HG03457 (cell line): ENCODE results near the gene UPF2.

Experiments
- ATAC-seq: cut with Tn5 transposase; IDR thresholded peaks from one replicate; pipeline ENCODE4 v1.9.1; 2021; ENCODE audit warnings: moderate number of reproducible peaks; ENCODE audit not compliant: unreplicated experiment

The UPF2 gene

DNA sequence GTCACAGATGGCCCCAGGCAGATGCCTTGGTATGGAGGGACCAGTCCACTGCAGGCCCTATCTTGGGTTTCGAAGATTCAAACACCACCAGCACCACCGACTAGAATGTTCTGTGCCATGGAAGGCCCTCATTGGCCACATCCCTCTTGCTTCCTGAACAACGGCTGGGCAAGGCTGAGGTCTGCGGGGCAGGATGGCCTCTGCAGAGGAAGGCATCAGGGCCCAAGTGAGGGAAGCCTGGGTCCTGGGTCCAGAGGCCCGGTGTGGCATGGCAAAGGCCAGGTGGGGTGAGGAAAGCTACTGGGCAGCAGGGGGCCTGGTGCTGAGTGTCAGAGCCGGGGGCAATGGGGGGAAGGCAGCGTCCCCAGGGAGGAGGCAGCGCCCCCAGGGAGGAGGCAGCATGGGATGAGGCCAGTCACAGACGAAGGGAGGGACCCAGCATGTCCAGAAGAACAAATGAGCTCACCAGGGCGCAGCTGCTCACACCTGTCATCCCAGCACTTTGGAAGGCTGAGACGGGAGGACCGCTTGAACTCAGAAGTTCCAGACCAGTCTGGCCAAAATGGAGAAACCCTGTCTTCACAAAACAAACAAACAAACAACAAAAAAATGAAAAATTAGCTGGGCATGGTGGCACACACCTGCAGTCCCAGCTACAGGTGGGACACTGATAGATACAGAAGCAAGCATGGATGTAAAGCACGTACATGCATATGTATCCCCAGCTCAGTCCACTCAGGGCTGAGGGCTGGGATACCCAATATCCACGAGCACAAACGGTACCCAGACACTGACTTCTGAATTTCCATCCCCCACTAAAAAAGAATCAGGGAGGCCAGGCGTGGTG is 155.0 kb downstream of the UPF2 start:
- no peak for ATAC-seq

DNA sequence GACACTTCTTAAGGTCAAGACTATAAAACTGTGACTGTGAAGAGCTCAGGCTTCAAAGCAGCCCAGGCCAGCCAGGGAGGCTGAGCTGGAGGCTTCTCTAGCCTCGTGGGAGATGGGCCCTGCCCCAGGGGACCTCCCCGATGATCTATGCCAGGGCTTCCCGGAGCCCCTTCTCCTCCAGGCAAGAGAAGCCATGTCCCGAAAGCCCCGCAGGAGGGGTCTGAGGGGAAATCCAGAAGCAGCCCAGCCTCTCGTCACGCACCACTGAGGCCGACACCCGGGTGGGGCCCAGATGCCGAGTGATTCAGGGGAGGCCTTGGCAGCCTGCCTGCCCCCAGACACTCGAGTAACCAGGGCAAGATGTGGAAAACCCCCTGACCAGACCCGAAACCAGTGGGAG is 155.8 kb downstream of the UPF2 start:
- no peak for ATAC-seq

DNA sequence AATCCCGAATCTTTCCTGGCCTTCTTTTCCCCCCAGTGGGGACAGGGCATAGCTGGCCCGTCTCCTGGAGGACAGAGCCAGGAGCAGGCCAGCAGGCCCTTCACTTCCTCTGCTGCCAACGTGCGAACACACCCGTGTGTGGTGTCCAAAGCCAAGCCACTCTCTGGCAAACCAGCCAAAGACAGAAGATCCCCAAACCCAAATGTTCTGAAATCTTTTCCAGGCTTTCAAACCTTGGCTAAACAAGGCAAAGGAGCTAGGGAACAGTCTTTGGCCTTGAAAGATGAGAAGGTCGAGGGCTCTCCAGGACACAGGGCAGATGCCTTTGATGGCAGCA is 156.5 kb downstream of the UPF2 start:
- ATAC-seq, result no peak

DNA sequence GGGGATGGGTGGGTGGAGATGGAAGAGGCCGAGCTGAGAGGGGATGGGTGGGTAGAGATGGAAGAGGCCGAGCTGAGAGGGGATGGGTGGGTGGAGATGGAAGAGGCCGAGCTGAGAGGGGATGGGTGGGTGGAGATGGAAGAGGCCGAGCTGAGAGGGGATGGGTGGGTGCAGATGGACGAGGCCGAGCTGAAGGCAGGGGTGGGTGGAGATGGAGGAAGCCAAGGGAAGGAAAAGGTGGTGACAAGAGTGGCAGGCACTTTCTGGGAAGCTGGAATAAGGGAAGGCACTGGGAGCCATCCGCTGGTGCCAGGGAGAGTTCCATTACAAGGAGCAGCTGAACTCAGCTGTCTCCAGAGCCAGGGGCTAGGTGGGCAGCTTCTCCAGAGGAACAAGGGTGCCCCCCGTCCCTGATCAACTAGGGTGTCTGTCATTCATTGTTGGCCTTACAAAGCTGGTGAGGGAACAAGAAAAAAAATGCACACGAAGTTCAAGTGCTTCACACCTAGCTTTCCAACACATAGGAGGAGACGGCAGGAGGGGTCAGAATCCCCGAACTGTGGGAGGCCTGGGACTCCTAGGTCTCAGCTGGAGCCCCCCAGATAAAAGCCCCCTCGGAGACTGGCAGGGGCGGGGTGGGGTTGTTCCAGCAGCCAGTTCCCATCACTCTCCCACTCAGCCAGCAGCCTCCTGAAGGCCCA is 157.0 kb downstream of the UPF2 start:
- no peak for ATAC-seq

DNA sequence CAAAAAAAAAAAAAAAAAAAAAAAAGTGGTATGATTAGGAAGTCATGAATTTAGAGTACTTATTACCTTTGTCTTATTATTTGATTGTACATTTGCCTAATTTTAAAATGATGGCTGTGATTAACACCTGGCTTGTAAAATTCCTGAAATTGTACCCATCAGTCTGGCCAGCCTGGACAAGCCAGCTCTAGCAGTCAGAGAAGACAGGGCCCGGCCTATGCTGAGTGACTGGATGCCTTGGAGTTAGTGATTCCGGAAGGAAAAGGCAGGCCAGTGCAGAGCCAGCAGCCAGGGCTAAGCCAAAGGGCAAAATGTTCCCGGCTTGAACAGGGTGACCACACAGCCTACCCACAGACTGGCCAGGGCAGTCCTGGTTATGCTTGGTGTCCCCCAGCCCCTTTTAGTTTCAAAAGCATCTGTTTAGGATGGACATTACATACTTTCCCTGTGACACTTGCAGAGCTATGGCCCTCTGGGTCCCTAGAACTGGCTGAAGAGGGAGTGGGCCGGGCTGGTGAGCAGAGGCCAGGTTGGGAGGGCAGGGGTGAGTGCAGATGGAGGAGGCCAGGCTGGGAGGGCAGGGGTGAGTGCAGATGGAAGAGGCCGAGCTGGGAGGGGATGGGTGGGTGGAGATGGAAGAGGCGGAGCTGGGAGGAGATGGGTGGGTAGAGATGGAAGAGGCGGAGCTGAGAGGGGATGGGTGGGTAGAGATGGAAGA is 157.7 kb downstream of the UPF2 start:
- no peak for ATAC-seq

DNA sequence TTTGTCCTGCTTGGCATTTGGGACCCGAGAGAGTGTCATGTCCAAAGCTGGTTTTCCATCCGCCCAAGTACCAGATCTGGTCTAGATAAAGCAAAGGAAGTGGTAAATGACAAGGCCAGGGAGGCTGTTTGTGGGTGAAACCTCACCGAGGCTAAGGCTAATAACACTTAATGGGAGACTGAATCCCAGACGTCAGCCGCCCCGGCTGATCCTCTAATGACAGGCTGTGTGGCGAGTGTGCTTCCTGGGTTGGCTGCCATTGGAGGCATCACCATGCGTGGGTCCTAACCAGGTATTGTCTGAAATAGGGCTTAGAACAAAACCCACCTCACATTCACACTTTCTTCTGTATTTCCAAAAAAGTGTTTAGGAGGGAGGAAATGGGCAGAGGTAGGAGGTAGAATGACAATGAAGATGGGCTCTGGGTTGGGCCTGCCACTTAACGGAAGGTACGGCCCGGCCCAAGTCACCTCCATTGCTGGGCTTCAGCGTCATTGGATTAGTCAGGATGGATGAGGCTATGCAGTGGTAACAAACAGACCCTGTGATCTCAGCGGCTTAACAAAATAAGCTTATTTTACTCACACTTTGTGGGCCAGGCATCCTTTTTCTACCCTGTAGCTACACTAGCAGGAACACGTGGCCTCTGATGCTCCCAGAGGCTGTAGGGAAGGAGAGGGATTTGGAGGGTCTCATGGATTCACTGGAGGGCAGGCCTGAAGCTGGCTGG is 159.8 kb downstream of the UPF2 start:
- ATAC-seq, result no peak

DNA sequence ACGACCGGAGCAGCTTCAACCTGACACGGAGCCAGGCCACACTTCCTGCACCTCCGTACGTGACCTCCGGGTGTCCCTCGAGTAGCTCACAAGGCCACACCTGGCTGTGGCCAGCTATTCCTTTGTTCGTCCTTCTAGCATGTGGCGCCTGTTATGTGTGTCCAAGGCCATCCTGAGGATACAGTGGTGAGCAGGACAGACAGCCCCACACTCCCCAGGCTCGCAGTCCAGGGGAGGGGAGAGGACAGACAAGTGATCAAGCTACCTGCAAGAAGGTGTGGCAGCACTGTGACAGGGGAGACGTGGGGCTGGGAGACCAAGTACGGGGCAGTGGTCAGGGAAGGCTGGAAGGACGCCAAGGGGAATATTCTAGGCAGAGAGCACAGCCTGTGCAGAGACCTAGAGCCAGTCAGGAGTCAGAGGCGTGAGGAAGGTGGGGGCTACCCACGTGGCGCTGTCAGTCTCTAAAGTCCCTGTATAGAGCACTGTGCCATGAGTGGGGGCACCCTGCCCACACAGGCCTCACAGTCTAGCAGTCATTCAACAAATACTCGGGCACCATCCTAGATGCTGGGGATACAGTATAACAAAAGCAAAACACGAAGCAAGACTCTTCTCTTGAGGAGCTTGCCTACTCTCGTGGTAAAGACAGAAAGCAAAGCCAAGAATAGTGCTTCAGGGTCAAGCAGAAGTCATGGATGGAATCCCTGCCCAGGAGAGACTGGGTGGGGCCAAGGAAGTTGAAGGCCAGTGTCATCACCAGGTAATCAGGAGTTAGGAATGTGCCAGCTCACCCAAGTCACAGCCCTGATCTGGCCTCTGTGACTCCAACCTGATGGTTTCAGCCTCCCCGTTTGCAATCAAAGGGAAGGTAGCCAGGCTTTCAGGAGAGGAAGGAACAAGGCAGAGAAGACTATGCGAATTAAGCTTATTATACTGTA is 160.9 kb downstream of the UPF2 start:
- no peak for ATAC-seq

DNA sequence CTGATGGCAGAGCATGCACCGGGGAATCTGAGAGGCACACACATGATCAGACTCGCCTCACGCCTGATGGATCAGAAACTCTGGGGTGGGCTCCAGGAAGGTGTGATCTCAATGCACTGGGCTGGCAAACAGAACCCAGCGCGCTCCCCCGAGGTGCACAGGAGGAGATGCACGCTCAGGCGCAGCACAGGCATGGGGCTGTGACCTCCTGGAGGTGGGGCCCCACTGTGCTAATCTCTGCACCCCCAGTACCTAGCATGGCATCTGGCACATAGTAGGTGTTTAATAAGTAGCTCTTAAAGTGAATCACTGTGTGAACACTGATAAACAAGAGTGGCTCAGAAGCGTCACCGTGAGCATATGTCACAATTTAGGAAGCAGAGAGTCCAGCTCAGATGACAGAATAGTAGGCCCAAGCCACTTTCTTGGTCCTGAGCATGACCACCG is 161.6 kb downstream of the UPF2 start:
- ATAC-seq, result no peak

DNA sequence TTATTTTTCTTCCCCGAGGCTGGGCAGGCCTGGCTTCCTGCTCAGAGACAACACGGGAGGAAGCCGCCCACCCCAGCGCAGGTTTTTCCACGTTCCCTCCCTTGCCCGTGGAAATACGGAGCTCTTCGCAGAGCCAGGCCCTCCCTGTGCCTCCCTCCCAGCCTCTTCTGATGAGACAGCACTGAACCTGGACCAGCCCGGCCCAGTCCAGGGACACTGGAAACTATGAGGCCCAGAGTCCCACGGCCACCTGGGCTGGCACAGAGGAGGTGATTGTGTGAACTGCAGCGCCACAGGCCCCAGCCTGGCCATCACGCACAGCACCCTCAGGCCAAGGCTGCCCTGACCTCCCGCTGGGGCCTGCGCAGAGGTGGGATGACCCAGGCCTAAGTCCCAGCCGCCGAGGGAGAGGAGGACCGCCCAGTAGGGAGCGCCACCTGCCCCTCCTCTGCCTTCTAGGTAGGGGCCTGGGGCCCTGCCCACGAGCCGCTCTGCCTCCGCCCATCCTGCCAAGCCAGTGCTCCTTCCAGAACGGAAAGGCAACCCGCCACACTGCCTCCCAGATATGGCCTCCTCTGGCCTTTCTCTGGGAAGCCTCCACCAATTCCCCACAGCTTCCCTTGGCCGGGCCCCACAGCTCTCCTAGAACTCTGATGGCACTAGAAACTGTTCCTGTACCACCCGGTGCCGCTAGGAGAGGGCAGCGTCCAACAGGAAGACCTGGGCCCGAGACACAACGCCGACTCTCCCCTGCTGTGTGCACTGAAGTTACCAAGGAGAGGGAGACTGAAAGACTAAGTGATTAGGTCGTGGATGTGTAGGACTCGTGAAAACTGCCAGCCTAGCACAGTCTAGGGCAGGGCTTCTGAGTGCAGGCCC is 162.2 kb downstream of the UPF2 start:
- ATAC-seq, result no peak

DNA sequence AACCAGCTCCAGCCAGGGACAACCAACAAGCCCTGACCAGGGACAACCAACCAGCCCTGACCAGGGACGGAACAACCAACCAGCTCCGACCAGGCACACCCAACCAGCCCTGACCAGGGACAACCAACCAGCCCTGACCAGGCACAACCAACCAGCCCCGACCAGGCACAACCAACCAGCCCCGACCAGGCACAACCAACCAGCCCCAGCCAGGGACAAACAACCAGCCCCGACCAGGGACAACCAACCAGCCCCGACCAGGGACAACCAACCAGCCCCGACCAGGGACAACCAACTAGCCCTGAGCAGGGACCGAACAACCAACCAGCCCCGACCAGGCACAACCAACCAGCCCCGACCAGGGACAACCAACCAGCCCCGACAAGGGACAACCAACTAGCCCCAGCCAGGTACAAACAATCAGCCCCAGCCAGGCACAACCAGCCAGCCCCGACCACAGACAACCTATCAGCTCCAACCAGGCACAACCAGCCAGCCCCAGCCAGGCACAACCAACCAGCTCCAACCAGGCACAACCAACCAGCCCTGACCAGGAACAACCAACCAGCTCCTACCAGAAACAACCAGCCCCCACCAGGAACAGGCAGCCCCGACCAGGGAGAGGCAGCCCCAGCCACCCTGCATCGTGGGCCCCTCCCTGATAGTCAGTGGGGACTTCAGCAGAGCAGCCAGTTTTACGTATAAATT is 163.1 kb downstream of the UPF2 start:
- no peak for ATAC-seq

DNA sequence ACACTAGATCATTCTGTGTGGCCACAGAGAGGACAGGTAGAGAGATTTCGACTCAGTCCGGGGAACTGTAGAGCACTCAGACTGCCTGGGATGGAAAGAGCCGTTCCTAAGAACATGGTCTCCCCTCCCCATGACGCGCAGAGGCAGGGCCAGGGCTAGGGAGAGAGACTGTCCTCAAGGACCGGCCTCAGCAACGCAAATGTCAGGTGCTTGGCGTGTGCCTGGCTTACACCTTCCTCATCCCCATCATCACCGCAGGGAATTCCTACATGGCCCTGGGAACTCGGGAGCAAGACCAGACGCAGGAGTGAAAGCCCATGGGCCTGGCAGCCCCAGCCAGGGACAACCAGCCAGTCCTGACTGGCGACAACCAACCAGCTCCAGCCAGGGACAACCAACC is 163.8 kb downstream of the UPF2 start:
- ATAC-seq, result no peak

DNA sequence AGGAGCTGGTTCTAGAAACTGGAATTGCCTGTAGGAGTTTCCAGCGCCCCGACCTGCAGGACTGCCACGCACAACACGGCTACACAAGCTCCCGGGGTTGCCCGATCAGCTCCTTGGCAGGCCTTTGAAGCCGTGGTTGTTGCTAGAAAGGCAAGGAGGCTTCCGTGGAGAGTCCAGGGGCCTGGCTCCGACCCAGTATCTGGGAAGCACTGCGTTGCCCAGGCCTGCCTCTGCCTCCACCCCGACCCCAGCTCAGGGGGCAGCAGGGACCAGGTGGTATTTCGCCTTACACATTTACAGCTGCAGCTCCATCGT is 165.1 kb downstream of the UPF2 start:
- no peak for ATAC-seq

DNA sequence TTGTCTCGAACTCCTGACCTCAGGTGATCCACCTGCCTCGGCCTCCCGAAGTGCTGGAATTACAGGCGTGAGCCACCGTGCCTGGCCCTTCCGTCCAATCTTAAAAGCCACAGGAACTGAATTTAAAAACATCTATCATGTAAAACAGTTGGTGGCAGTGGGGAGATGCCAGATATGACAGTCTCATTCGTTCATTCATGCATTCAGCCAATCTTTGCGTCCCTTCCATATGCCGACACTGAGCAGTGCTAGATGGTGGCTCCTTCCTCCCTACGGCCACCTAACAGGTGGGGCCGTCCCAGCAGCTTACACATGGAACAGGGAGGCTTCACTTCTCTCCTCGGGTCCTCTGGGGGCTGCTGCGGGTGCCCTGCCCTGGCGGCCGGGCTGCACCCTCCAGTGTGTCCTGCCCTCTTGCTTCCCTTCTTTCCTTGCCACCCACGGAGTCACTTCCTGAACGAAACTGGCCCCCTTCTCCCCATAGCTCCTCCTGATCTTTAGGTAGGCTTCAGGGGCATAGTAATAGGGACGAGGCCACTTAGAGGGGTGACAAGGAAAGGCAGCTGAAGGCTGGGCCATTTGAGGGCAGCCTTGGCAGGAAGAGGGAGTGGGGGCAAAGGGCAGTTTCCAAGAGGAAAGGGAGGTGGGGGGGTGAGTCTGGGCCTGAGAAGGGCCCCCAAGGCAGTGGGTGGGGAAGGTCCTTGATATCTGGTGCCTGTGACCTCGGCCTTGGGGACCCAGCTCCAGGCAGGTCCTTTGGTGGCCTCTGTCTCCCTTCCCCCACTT is 165.6 kb downstream of the UPF2 start:
- ATAC-seq, result no peak

DNA sequence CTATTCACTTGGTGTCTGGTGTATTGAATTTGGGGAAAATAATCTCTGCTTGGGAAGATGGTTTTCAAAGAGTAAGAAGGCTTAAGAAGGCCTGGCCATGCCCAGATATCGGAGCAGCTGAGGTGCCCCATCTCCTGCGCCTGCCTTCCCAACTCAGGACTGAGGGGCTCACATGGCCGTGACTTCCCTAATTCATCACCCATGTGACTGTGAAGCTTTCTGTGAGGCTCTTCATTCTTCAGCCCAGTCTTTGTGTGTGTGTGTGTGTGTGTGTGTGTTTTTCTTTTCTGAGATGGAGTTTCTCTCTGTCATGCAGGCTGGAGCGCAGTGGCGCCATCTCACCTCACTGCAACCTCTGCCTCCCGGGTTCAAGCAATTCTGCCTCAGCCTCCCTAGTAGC is 166.3 kb downstream of the UPF2 start:
- no peak for ATAC-seq

DNA sequence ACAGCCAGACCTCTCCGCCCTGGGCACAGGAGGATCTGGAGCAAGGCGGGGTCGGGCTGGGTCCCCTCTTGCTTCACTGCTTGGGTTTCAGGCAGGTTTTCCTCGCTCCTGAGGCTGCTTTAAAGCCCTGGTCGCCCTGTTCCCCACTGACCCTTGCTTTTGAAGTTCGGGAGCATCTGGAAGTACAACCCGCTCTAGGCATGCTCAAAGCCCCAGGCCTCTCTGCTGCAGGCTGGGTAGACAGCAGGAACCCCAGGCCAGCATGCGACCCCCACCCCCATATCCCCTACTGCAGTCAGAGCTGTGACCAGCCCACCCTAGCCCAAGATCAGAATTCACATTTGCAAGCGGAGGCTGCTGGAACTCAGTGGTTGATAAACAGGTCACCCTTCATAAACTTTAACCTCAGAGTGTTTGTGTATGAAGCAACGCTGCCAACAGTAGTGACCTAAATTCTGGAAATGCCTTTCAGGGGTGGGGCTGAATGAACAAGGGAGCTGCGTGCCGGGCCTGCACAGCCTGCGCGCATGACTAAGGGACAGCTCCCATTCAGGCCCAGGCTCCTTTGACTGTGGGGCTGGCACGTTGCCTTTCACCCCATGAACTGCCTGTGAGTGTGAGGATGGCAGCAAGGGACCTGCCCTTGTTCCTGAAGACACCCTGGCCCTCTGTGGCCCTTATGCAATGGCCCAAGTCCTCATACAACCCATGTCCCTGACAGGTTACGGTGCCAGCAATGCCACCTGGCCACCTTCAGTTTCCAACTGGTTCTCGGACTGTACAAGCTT is 166.9 kb downstream of the UPF2 start:
- no peak for ATAC-seq

DNA sequence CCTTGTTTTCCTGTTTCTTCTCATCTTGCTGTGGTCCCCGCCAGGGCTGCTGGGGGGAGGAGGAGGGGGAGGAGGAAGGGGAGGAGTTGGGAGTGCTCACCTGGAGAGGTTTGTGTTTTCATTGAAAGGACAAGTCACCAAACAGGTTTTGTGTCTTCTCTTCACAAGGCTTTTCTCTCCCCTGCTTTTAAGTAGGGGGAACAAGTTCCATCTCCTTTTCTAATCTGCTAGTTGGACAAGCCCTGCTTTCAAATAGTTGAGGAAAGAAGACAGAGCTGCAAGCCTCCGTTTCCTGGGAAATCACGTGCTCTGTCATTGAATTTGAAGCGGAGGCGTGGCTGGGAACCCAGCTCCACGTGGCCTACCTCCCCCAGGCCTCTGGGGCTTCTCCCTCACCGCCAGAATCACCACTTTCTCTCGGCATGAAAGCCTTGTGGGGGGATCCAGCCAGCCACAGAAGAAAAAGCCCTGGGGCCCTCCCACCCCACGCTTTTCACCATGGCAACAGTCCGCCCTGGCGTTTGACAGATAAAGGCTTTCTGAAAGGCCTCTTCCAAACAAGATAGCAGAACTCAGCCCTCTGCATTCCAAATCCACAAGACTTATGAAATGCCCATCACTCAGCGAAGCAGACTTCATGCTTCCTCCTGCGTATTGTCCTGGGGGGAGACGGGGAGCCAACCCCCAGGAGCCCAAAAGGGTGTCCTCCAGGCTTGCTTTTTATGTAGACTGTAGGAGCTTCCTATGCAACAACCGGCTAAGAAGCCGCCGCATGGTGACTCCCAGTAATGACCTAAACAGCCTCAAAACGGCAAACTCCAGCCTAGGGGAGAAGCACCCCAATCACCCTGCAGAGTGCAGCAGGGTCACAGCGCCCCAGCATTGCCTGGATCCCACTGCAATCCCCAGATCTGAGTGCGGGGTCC is 167.8 kb downstream of the UPF2 start:
- ATAC-seq, result no peak
